ENCODE measurements around the gene GNPDA1. TPM values are rescaled to one million over a fixed set of nuclear protein-coding genes. Genes with fewer than 3 reads are reported as not detected.

GNPDA1 gene
- total and polyA plus RNA-seq, 10 of the 15 experiments (the other 5 are each of a cell fraction or from before 2014, with no cell fraction given), result 1.0 to 11.9 (median 3.9) TPM

- DNase-seq (ENCODE audit: low read depth, low spot score) (no peak), FAIRE-seq (no peak), ATAC-seq (no peak)
- Histone ChIP-seq H3K4me3 (no peak overlapping the region), H3K36me3 (ENCODE audit: control insufficient read depth in 2 of 2, insufficient read depth in 2 of 2, low read length in 1 of 2) (peaks cover 0 to 10% of the 10 kb centered on the region in 2 experiments; a peak in 2 of 4 replicates), H3K27ac (ENCODE audit: control insufficient read depth, insufficient read depth) (no peak overlapping the region), H4K20me1 (ENCODE audit: control insufficient read depth, insufficient read depth) (no peaks in the 10 kb centered on the region), H3K9ac (ENCODE audit: control insufficient read depth, insufficient read depth, low read length) (no peak overlapping the region), H3K4me1 (ENCODE audit: control insufficient read depth, insufficient read depth, low read length) (no peaks in the 10 kb centered on the region), H3K79me2 (ENCODE audit: control insufficient read depth, insufficient read depth, low read length) (no peaks in the 10 kb centered on the region), H3K9me3 (replicated peaks; ENCODE audit: control insufficient read depth, insufficient read depth, low read length) (no peaks in the 10 kb centered on the region), H3K4me2 (ENCODE audit: control insufficient read depth, insufficient read depth) (no peak overlapping the region), H2AFZ (ENCODE audit: control insufficient read depth, low read depth, low read length) (no peak overlapping the region), H3K27me3 (replicated peaks in 1 of 2; ENCODE audit: control insufficient read depth in 2 of 2, insufficient read depth in 2 of 2, low read length in 1 of 2) (no peaks in the 10 kb centered on the region)
- intact Hi-C loops (cut with micrococcal nuclease; ENCODE audit: unreplicated experiment), result no loop called here
- RAD21 ChIA-PET (ENCODE audit: unreplicated experiment), result no interaction called here
- TF ChIP-seq MAX (IDR thresholded peaks at IDR 0.05; ENCODE audit: low read depth, low read length) (no peak), ZNF384 (IDR thresholded peaks at IDR 0.05; ENCODE audit: borderline replicate concordance, low read depth, low read length) (no peak), EED (IDR thresholded peaks at IDR 0.05; ENCODE audit: low read depth) (no peak), PRDM15 (CRISPR knock-in tag; IDR thresholded peaks at IDR 0.05) (no peak), SUZ12 (IDR thresholded peaks at IDR 0.05; ENCODE audit: unreplicated experiment) (no peak), RCOR1 (conservative IDR thresholded peaks at IDR 0.05; ENCODE audit: low read depth, low read length) (no peak), POLR2A (IDR thresholded peaks at IDR 0.05; ENCODE audit: low read depth, low read length) (no peak), ZNF274 (IDR thresholded peaks at IDR 0.05; ENCODE audit: insufficient read depth, insufficient read length) (no peak), TAF1 (IDR thresholded peaks at IDR 0.05; ENCODE audit: borderline replicate concordance, low read depth, low read length) (no peak), CREB1 (IDR thresholded peaks at IDR 0.05; ENCODE audit: low read depth) (no peak), NKRF (conservative IDR thresholded peaks at IDR 0.05) (no peak), E4F1 (IDR thresholded peaks at IDR 0.05; ENCODE audit: borderline replicate concordance, partially characterized antibody) (no peak)
- in situ Hi-C loops (cut with MboI), result no loop called here
- no TSS peak for BruUV-seq (replicated peaks)
- CTCF ChIA-PET, result interaction anchor here (1.0 to 2.4 kb wide), 5 partner anchors 9 to 157 kb away, joined by 3 to 8 read pairs (median 3); no protein-coding TSS in a partner anchor
- SMC1A ChIA-PET (ENCODE audit: uncharacterized antibody, unreplicated experiment), result no interaction called here
- POLR2A ChIA-PET, result interaction anchor here (1.3 kb wide), 1 partner anchor 10 kb away, joined by 3 read pairs; no protein-coding TSS in a partner anchor
These were observed 26.8 kb downstream of the GNPDA1 start for GRCh38 chr5:141986072-141986471.

Measured in GM12878 (cell line).